Vagina (tissue), 2 donors: ENCODE measurements around the gene DNASE1L1.

Experiments used
- CTCF ChIP-seq, 3 experiments: fragments of 450-650 bp in 2 of 3; fragments of 200-600 bp in 1 of 3; sonication (generic) in 1 of 3; IDR thresholded peaks; one replicate each; pipeline ENCODE4 v1.5.1; 2017 to 2019; ENCODE audit warnings: antibody characterized with exemption in 3 of 3, mild to moderate bottlenecking in 2 of 3, moderate library complexity in 2 of 3
- POLR2AphosphoS5 ChIP-seq, 2 donors: sonication (generic); formaldehyde crosslinking; IDR thresholded peaks; one replicate each; pipeline ENCODE4 v1.9.0; 2017; ENCODE audit warnings: antibody characterized with exemption in 2 of 2, mild to moderate bottlenecking in 2 of 2, low read depth in 1 of 2; ENCODE audit not compliant: insufficient read depth in 1 of 2

- TF ChIP-seq CTCF (IDR thresholded peaks at IDR 0.05), result no peak
- no peak for TF ChIP-seq POLR2AphosphoS5 (IDR thresholded peaks at IDR 0.05; ENCODE audit: insufficient read depth in 1 of 2, low read depth in 1 of 2)
Observed at GRCh38 chrX:154419688-154420401, 10.8 kb upstream of the DNASE1L1 start.
